PC-3 (cell line): ENCODE data around the gene LMO7. TPM values are rescaled to one million over a fixed set of nuclear protein-coding genes. Genes with fewer than 3 reads are reported as not detected.

Experiments used
- ATAC-seq: fragments of 200-7000 bp; cut with Tn5 transposase; 2 replicates; pipeline ENCODE4 v1.9.1; 2020; ENCODE audit warnings: mild to moderate bottlenecking, moderate library complexity
- BruUV-seq: library from RNA; stranded (reverse); fragments of 400-500 nt; replicated peaks from 2 replicates; lab custom pipeline; 2021; lab: Mats Ljungman, UMichigan
- CTCF ChIA-PET: fragments of 300-600 bp; sonication (Branson Sonifier 250); formaldehyde crosslinking; loops from one replicate; lab custom pipeline; 2022; ENCODE audit warnings: antibody characterized with exemption; lab: Charles Lee
- POLR2A ChIA-PET: fragments of 300-600 bp; sonication (Branson Sonifier 250); formaldehyde crosslinking; loops from one replicate; lab custom pipeline; 2022; ENCODE audit warnings: antibody characterized with exemption; ENCODE audit not compliant: unreplicated experiment; lab: Charles Lee
- DNase-seq: peaks from one replicate; pipeline ENCODE4 v3.0.0-alpha.2; 2015
- H2AFZ ChIP-seq: fragments of 300-600 bp; sonication (generic); 2 replicates; pipeline ENCODE4 v1.6.0; 2016; ENCODE audit warnings: antibody characterized with exemption, low read length
- H3F3A ChIP-seq: fragments of 300-600 bp; sonication (generic); one replicate; pipeline ENCODE4 v1.6.0; 2017; ENCODE audit warnings: antibody characterized with exemption, low read length, control low read depth, mild to moderate bottlenecking; ENCODE audit not compliant: unreplicated experiment
- H3K27ac ChIP-seq: fragments of 300-600 bp; sonication (generic); 2 replicates; pipeline ENCODE4 v1.5.1; 2016; ENCODE audit warnings: mild to moderate bottlenecking, low read length
- H3K27me3 ChIP-seq: fragments of 300-600 bp; sonication (generic); 2 replicates; pipeline ENCODE4 v1.6.1; 2016; ENCODE audit warnings: low read length, mixed read lengths
- H3K36me3 ChIP-seq: fragments of 300-600 bp; sonication (generic); 2 replicates; pipeline ENCODE4 v1.6.1; 2016; ENCODE audit warnings: low read depth, mixed run types, low read length, mixed read lengths
- H3K4me1 ChIP-seq: fragments of 300-600 bp; sonication (generic); 2 replicates; pipeline ENCODE4 v1.5.1; 2016; ENCODE audit warnings: low read length; ENCODE audit not compliant: insufficient read depth
- H3K4me2 ChIP-seq: fragments of 300-600 bp; sonication (generic); 2 replicates; pipeline ENCODE4 v1.6.0; 2016; ENCODE audit warnings: low read length
- H3K4me3 ChIP-seq: fragments of 300-600 bp; sonication (generic); 2 replicates; pipeline ENCODE4 v1.5.1; 2016; ENCODE audit warnings: mild to moderate bottlenecking, low read length, mixed read lengths
- H3K79me2 ChIP-seq: fragments of 300-600 bp; sonication (generic); 2 replicates; pipeline ENCODE4 v1.6.1; 2017; ENCODE audit warnings: low read length, mixed read lengths
- H3K9ac ChIP-seq: fragments of 300-600 bp; sonication (generic); 2 replicates; pipeline ENCODE4 v1.6.0; 2016; ENCODE audit warnings: mild to moderate bottlenecking, low read length
- H3K9me2 ChIP-seq: fragments of 300-600 bp; sonication (generic); replicated peaks from 2 replicates; pipeline ENCODE4 v1.6.1; 2016; ENCODE audit warnings: mixed run types, low read length, mixed read lengths
- H3K9me3 ChIP-seq: fragments of 300-600 bp; sonication (generic); 2 replicates; pipeline ENCODE4 v1.6.1; 2016; ENCODE audit warnings: low read length, mixed read lengths
- H4K20me1 ChIP-seq: fragments of 300-600 bp; sonication (generic); 2 replicates; pipeline ENCODE4 v1.6.1; 2016; ENCODE audit warnings: low read length, mixed read lengths
- EZH2 ChIP-seq: fragments of 300-600 bp; sonication (generic); IDR thresholded peaks from one replicate; pipeline ENCODE4 v1.6.1; 2017; ENCODE audit warnings: antibody characterized with exemption, mild to moderate bottlenecking, low read length; ENCODE audit not compliant: unreplicated experiment
- EZH2phosphoT487 ChIP-seq: fragments of 300-600 bp; sonication (generic); IDR thresholded peaks from 2 replicates; pipeline ENCODE4 v1.6.1; 2018; ENCODE audit warnings: mild to moderate bottlenecking, antibody characterized with exemption, low read length, borderline replicate concordance
- intact Hi-C: fragments of 100-400 bp; cut with micrococcal nuclease; formaldehyde crosslinking; loops from 2 replicates; pipeline ENCODE4 v1.9.0; 2023
- total RNA-seq: library from RNA; depleted of rRNA; stranded (reverse); fragments of >200 nt; gene quantifications from 2 replicates; pipeline ENCODE4 v1.2.3, GENCODE V29; 2014
- TF ChIP-seq, protein P1 (sequence below): fragments of 300-600 bp; sonication (generic); conservative IDR thresholded peaks from 2 replicates; pipeline ENCODE4 v1.5.1; 2017; ENCODE audit warnings: antibody characterized with exemption, low read depth, mild to moderate bottlenecking, low read length

The LMO7 gene
- total RNA-seq, 1 experiment from 2014 or later, result 83.6 TPM

DNA sequence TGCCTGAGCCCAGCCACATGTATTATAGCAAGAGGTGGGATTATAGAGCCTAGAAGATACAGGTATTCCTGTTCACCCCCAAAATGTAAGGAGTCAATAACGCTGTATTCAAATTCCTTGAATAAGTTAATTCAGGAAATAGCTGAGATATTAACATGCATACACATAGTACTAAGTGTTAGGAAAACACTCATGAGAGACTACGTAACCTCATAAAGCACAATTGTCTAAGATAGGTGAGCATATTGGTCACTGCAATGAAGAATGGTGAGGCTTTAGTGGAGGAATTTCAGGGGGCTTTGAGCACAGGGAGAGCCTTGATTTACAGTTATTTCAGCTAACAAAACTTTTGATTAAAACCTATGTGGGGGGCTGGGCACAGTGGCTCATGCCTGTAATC, 161.6 kb downstream of the LMO7 start:
- Histone ChIP-seq H3K79me2 (peaks cover 16% of the 10 kb centered on the region), H3K27me3 (no peaks in the 10 kb centered on the region), H3K4me1 (peaks cover 42% of the 10 kb centered on the region), H3K27ac (peak overlapping the region; percentile 89), H4K20me1 (no peaks in the 10 kb centered on the region), H3K9ac (peak overlapping the region; percentile 36; the same call in 1 of the 2 replicates), H3K4me3 (no peak overlapping the region), H3K9me2 (no peaks in the 10 kb centered on the region), H3K9me3 (no peaks in the 10 kb centered on the region), H2AFZ (no peak overlapping the region), H3K4me2 (peak overlapping the region; percentile 10; the same call in 1 of the 2 replicates), H3K36me3 (peaks cover 25% of the 10 kb centered on the region), H3F3A (peaks cover 8% of the 10 kb centered on the region)
- TF ChIP-seq, protein P1, sequence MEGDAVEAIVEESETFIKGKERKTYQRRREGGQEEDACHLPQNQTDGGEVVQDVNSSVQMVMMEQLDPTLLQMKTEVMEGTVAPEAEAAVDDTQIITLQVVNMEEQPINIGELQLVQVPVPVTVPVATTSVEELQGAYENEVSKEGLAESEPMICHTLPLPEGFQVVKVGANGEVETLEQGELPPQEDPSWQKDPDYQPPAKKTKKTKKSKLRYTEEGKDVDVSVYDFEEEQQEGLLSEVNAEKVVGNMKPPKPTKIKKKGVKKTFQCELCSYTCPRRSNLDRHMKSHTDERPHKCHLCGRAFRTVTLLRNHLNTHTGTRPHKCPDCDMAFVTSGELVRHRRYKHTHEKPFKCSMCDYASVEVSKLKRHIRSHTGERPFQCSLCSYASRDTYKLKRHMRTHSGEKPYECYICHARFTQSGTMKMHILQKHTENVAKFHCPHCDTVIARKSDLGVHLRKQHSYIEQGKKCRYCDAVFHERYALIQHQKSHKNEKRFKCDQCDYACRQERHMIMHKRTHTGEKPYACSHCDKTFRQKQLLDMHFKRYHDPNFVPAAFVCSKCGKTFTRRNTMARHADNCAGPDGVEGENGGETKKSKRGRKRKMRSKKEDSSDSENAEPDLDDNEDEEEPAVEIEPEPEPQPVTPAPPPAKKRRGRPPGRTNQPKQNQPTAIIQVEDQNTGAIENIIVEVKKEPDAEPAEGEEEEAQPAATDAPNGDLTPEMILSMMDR, result no peak
- no peak for TF ChIP-seq EZH2phosphoT487
- TF ChIP-seq EZH2, result no peak
- TSS peak; percentile 59 for BruUV-seq
- DNase-seq (no peak), ATAC-seq (no peak)
- POLR2A ChIA-PET, result no interaction called here
- CTCF ChIA-PET, result no interaction called here
- intact Hi-C loops, result loop anchor here (1.0 to 5.0 kb wide), 4 partner anchors 35 to 106 kb away; no protein-coding TSS in a partner anchor

DNA sequence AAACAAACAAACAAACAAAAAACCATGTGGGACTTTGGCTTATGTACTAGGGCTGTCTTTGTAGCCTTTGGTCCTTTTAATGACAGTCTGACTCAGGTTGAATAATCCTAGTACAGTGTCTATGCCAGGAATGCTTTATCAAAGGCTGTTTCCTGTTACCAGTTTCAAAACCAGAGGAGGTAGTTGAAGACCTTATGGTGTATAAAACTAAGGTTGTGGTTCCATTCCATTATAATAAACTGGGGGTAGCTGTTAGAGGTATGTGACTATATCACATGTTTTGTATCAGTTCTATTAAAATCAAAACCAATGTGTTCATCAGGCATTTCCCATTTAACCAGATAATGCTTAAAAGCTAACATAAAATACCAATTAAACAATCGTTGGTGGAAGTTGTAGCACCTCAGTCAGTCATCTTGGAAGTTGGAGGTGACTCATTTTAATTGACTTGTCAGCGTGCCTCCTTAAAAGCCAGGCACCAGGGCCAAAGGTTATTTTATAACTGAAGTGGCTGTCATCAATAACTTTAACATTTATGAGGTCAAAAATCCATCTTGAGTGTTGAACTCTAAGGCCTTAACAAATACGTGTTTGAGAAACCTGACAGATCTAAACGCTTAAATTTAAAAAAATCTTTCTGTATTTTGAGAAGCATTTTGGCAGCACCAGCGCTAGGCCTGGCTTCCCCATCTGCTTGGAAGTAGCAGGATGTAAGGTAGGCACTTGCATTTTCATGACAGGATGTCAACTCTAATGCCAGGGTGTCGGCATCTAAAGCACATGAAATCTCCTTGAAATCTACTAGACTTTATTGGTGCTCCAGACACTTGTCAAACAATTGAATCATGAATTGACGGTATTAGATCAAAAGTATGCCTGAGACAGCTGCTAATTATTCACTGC, 162.5 kb downstream of the LMO7 start:
- Histone ChIP-seq H3K9ac (peak overlapping the region; percentile 42; the same call in 1 of the 2 replicates), H3K4me1 (peaks cover 46% of the 10 kb centered on the region), H4K20me1 (no peaks in the 10 kb centered on the region), H3K27me3 (no peaks in the 10 kb centered on the region), H3K9me2 (no peaks in the 10 kb centered on the region), H3K79me2 (peaks cover 11% of the 10 kb centered on the region), H3K36me3 (peaks cover 25% of the 10 kb centered on the region), H2AFZ (no peak overlapping the region), H3F3A (peaks cover 8% of the 10 kb centered on the region), H3K9me3 (no peaks in the 10 kb centered on the region), H3K4me3 (no peak overlapping the region), H3K27ac (peak overlapping the region; percentile 89), H3K4me2 (peak overlapping the region; percentile 27)
- peak; percentile 85 for DNase-seq
- peak; percentile 83 for ATAC-seq
- TSS peak; percentile 12 for BruUV-seq
- intact Hi-C loops, result loop anchor here (1.0 to 5.0 kb wide), 4 partner anchors 36 to 107 kb away; no protein-coding TSS in a partner anchor
- TF ChIP-seq, protein P1, result no peak
- TF ChIP-seq EZH2phosphoT487 (no peak), EZH2 (no peak)
- ChIA-PET CTCF (no interaction called here), POLR2A (no interaction called here)
